Activated effector memory CD4-positive, alpha-beta T cell treated with Interleukin-2 at 50 U/mL for 16 hours (primary cell): Measurements from ENCODE around the gene GET4.

ENCODE experiments used
- DNase-seq: peaks from one replicate; pipeline ENCODE4 v3.0.0-alpha.2; 2020

The GET4 gene

GRCh38 chr7:873367-874002 lies 2.9 kb upstream of the GET4 start:
- DNase-seq: peak; percentile 59

DNA sequence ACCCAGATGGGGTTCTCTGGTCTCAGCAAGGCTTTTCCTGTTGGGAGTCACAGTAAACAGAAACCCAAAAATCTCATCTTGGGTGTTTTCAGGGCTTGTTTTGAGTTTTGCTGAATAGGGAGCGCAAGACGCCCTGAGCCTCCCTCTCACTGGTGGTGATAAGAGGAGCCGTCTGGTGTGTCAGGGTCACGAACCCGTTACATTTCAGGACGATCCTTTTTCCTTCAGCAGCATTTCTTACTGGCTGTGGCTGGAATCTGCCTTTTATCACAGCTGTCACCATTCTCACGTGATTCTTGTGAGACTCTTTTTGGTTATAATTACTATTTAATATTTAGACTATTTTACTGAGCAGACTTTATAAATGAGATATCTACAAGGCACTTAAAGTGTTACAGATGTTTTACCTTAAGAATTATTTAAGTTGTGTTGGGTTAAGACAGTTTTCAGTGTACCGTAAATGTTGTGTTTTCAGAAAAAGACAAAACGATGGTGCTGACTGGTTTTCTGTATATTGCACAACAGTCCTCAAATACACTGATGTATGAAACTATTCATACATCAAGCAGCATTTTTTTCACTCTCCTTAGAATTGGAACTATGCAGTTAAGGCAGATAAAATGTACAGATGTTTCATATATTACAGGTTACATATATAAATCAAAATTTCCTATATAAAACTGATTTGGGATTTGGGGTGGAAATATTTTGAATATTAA lies 2.2 kb upstream of the GET4 start:
- DNase-seq: no peak

GRCh38 chr7:875051-875450 lies 1.3 kb upstream of the GET4 start:
- no peak for DNase-seq

DNA sequence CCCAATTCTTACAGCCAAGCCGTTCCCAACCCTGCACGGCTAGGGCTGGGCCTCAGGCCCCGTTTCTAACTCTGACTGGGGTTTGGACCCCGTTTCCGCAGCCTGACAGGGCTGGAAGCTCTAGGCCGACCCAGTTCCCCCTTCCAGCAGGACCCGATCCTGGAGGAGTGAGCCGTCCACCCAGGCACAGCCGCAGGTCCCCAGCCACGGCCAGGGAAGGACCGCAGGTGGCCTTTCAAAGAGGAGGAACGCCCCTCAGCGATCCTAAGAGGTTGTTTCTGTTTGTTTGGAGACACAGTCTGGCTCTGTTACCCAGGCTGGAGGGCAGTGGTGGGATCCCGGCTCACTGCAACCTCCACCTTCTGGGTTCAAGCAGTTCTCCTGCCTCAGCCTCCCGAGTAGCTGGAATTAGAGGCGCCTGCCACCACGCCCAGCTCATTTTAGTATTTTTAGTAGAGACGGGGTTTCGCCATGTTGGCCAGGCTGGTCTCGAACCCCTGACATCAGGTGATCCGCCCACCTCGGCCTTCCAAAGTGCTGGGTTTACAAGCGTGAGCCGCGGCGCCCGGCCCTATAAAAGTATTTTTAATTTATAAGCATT lies 778 bp upstream of the GET4 start:
- DNase-seq: no peak

- DNase-seq: no peak
Measured at GRCh38 chr7:876972-877311, 588 bp downstream of the GET4 start.

- no peak for DNase-seq
Measured at GRCh38 chr7:877312-878232, 1.2 kb downstream of the GET4 start.

- DNase-seq: no peak
Measured at GRCh38 chr7:879093-879492, 2.7 kb downstream of the GET4 start.

- DNase-seq: no peak
Measured at GRCh38 chr7:879706-880105, 3.4 kb downstream of the GET4 start.

DNA sequence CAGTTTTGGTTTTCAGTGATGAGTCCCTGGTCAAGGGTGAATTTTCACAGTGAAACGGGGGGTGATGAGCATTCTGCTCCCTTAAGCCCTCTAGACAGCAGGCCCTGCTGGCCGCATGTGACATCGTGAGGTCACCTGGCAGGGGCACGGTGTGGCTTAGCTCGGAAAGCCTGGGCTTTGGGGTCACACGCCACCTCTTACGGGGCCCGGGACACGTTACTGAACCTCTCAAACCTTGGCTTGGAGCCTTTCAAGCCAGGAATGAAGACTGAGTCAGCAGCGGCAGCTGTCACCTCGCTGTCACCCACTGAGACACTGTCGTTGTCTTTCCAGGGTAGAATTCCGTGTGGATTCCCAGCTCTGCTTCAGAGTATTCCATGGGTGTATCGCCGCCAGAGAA lies 4.1 kb downstream of the GET4 start:
- no peak for DNase-seq

DNA sequence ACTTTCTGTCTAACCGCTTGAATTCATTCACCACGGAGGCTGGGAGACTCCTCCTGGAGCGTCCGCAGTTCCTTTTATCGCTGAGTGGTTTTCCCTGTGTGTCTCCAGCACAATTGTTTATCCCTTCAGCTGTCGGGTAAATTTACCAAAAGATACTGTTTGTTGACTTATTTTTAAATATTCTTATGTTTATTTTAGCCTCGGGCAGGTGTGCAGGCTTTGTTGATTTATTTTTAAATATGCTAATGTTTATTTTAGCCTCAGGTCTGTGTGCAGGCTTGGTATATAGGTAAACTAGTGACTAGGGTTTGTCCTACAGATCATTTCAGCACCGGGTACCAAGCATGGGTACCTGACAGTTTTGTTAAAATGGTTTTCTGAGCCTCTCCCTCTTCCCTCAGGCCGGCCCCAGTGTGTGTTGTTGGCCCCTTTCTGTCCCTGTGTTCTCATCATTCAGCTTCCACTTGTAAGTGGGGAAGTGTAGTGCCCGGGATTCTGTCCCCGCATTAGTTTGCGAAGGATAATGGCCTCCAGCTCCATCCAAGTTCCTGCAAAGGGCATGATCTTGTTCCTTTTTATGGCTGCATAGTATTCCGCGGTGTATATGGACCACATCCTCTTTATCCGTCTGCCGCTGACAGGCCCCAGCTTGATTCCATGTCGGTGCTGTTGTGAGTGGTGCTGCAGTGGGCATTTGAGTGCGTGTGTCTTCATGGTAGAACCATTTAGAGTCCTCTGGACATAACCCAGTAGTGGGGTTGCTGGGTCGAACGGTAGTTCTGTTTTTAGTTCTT lies 5.3 kb downstream of the GET4 start:
- no peak for DNase-seq

DNA sequence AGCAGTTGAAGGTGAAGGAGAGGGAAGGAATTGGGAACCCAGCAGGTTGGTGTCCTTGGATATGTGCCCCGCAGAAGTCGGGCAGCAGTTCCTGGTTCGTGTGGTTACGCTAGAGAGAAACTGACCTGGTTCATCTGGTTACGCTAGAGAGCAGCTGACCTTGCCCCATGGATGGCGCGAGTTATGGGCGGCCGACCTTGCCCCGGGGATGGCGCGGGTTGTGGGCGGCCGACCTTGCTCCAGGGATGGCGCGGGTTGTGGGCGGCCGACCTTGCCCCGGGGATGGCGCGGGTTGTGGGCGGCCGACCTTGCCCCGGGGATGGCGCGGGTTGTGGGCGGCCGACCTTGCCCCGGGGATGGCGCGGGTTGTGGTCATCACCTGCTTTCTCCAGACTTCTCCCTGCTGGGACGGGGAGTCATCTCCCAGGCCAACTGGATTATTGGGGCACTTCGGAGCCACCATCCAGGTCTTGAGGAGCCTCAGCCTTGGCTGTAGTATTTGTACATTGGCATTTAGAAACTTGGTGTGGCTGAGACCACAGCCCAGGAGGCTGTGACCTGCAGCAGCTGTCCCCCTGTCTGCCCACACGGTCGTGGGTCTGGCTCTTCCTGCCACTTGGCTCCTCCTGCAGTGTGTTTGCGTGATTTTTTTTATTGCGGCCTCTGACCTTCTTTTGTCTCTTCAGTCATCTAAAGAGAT lies 6.1 kb downstream of the GET4 start:
- DNase-seq: no peak

GRCh38 chr7:883055-884021 lies 7.0 kb downstream of the GET4 start:
- DNase-seq: no peak

GRCh38 chr7:884191-885003 lies 8.0 kb downstream of the GET4 start:
- DNase-seq: no peak

DNA sequence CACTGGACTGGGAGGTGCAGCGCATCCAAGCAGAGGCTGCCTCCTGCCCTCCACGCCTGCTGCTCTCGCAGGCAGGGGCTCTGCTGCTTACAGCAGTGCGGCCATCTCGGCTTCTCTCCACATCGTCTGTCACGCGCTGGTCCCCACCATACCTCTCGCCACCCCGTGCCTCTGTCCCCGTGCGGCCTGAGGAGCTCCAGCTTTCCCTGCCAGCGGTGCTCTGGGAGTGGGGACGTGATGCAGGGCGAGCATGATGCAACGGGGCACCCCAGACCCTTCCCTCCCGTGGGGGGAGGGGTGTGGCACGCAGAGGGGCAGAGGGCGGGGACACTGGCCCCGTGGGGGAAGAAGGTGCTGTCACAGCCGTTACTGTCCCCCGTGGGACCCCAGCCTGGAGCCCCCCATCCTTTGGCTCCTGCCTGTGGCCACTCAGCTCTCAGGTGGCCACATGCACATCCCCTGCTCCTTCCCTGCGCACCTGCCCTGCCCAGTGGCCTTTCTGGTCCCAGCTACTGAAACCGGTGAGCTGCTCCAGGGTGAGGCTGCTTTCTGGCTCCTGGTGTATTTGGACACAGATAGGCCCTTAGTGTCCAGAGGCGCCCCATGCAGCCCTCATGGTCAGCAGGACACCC lies 9.0 kb downstream of the GET4 start:
- DNase-seq: no peak

- DNase-seq: no peak
Measured at GRCh38 chr7:885893-886625, 9.7 kb downstream of the GET4 start.

- DNase-seq: no peak
Measured at GRCh38 chr7:886626-887487, 10.5 kb downstream of the GET4 start.

- DNase-seq: no peak
Measured at GRCh38 chr7:887488-887820, 11.1 kb downstream of the GET4 start.
